H1 (cell line): ENCODE data around the gene TFPI2. TPM values are rescaled to one million over a fixed set of nuclear protein-coding genes. Genes with fewer than 3 reads are reported as not detected.

Experiments
- CTCF ChIA-PET: fragments of 300-600 bp; sonication (Branson Sonifier 250); formaldehyde crosslinking; loops from one replicate; lab custom pipeline; 2021; ENCODE audit not compliant: partially characterized antibody; lab: Charles Lee
- POLR2A ChIA-PET: fragments of 300-600 bp; sonication (Branson Sonifier 250); formaldehyde crosslinking; loops from one replicate; lab custom pipeline; 2021; ENCODE audit warnings: inconsistent platforms; ENCODE audit not compliant: partially characterized antibody; lab: Charles Lee
- DNase-seq, 2 experiments: peaks; one replicate each; pipeline versions ENCODE4 v3.0.0 to v3.0.0-alpha.2; 2010 to 2022; ENCODE audit warnings: low spot score in 2 of 2, low read depth in 1 of 2, mixed read lengths in 1 of 2
- FAIRE-seq: peaks from 2 replicates; lab custom pipeline; 2011; peaks lifted over from hg19 to GRCh38; lab: Jason Lieb, UNC
- H2AFZ ChIP-seq: 2 replicates; pipeline ENCODE4 v1.8.1; 2012; ENCODE audit warnings: low read length, inconsistent platforms
- H2AK5ac ChIP-seq: 2 replicates; pipeline ENCODE4 v1.6.1; 2013; ENCODE audit warnings: low read depth, low read length
- H2BK120ac ChIP-seq: replicated peaks from 2 replicates; pipeline ENCODE3; 2013; ENCODE audit warnings: low read depth, low read length, inconsistent platforms
- H2BK12ac ChIP-seq: 2 replicates; pipeline ENCODE4 v1.6.1; 2013; ENCODE audit warnings: low read depth, low read length
- H2BK15ac ChIP-seq: 2 replicates; pipeline ENCODE4 v1.6.1; 2013; ENCODE audit warnings: low read length
- H2BK20ac ChIP-seq: 2 replicates; pipeline ENCODE4 v1.6.1; 2013; ENCODE audit warnings: low read length
- H2BK5ac ChIP-seq: 2 replicates; pipeline ENCODE4 v1.6.1; 2013; ENCODE audit warnings: low read depth, low read length
- H3K14ac ChIP-seq: 2 replicates; pipeline ENCODE4 v1.6.1; 2013; ENCODE audit warnings: inconsistent platforms; ENCODE audit not compliant: insufficient read length
- H3K18ac ChIP-seq: 2 replicates; pipeline ENCODE4 v1.6.1; 2013; ENCODE audit warnings: low read length; ENCODE audit errors: extremely low read depth
- H3K23ac ChIP-seq: 2 replicates; pipeline ENCODE4 v1.6.1; 2013; ENCODE audit warnings: inconsistent platforms; ENCODE audit not compliant: insufficient read length
- H3K23me2 ChIP-seq: 2 replicates; pipeline ENCODE4 v1.6.1; 2013; ENCODE audit warnings: low read depth, low read length
- H3K27ac ChIP-seq: 2 replicates; pipeline ENCODE4 v1.6.1; 2011; ENCODE audit warnings: low read depth, low read length, inconsistent platforms
- H3K27me3 ChIP-seq, 4 experiments: replicated peaks in 1 of 4; 1 replicate in 1 of 4; 2 replicates in 3 of 4; pipeline versions ENCODE4 v1.6.1 to v1.8.1; 2011 to 2013; ENCODE audit warnings: low read length in 3 of 4, mild to moderate bottlenecking in 3 of 4, inconsistent platforms in 2 of 4, mixed read lengths in 2 of 4, moderate library complexity in 1 of 4; ENCODE audit not compliant: control insufficient read depth in 3 of 4, insufficient read depth in 3 of 4; ENCODE audit errors: extremely low read depth in 1 of 4
- H3K36me3 ChIP-seq, 4 experiments: 2 replicates each; pipeline versions ENCODE4 v1.6.1 to v1.8.1; 2011 to 2013; ENCODE audit warnings: mild to moderate bottlenecking in 4 of 4, low read length in 3 of 4, moderate library complexity in 2 of 4, control low read depth in 1 of 4, inconsistent platforms in 1 of 4; ENCODE audit not compliant: insufficient read depth in 4 of 4, control insufficient read depth in 2 of 4
- H3K4ac ChIP-seq: replicated peaks from 2 replicates; pipeline ENCODE3; 2013; ENCODE audit warnings: low read length, low read depth, mixed read lengths, inconsistent platforms; ENCODE audit not compliant: insufficient read length
- H3K4me1 ChIP-seq, 4 experiments: replicated peaks in 1 of 4; 1 replicate in 1 of 4; 2 replicates in 3 of 4; pipeline versions ENCODE4 v1.6.1 to v1.8.1; 2011 to 2013; ENCODE audit warnings: low read length in 3 of 4, inconsistent platforms in 2 of 4, mixed read lengths in 1 of 4; ENCODE audit not compliant: insufficient read depth in 4 of 4, control insufficient read depth in 3 of 4
- H3K4me2 ChIP-seq, 2 experiments: 2 replicates each; pipeline versions ENCODE4 v1.6.1 to v1.8.1; 2011 to 2013; ENCODE audit warnings: low read depth in 2 of 2, low read length in 2 of 2, control low read depth in 1 of 2, inconsistent platforms in 1 of 2, mild to moderate bottlenecking in 1 of 2; ENCODE audit not compliant: insufficient read depth in 1 of 2
- H3K4me3 ChIP-seq, 4 experiments: fragments of 200-600, 300-600 bp in 1 of 4; sonication (generic), shearing (Covaris generic), sonication (Bioruptor Twin) in 1 of 4; 2 replicates each; pipeline versions ENCODE4 v1.5.1 to v1.8.1; 2011 to 2016; ENCODE audit warnings: low read length in 4 of 4, low read depth in 3 of 4, control low read depth in 2 of 4, inconsistent platforms in 2 of 4, mild to moderate bottlenecking in 2 of 4, mixed read lengths in 1 of 4, moderate library complexity in 1 of 4; ENCODE audit not compliant: insufficient read depth in 2 of 4; ENCODE audit errors: extremely low read depth in 1 of 4
- H3K56ac ChIP-seq: replicated peaks from 2 replicates; pipeline ENCODE3; 2013; ENCODE audit warnings: low read depth, mild to moderate bottlenecking, mixed read lengths, low read length, inconsistent platforms; ENCODE audit not compliant: insufficient read length
- H3K79me1 ChIP-seq: 2 replicates; pipeline ENCODE4 v1.6.1; 2013; ENCODE audit warnings: low read depth, low read length, control low read depth
- H3K79me2 ChIP-seq, 2 experiments: 2 replicates each; pipeline versions ENCODE4 v1.6.1 to v1.8.1; 2012 to 2013; ENCODE audit warnings: low read length in 2 of 2, mild to moderate bottlenecking in 2 of 2, inconsistent platforms in 1 of 2; ENCODE audit not compliant: insufficient read depth in 2 of 2, control insufficient read depth in 1 of 2
- H3K9ac ChIP-seq, 4 experiments: replicated peaks in 1 of 4; 1 replicate in 1 of 4; 2 replicates in 3 of 4; pipeline versions ENCODE4 v1.6.1 to v1.8.1; 2011 to 2013; ENCODE audit warnings: low read depth in 3 of 4, low read length in 3 of 4, control low read depth in 2 of 4, mild to moderate bottlenecking in 2 of 4, moderate library complexity in 2 of 4, inconsistent platforms in 1 of 4; ENCODE audit errors: extremely low read depth in 1 of 4
- H3K9me3 ChIP-seq, 2 experiments: 2 replicates each; pipeline versions ENCODE4 v1.6.1 to v1.8.1; 2012 to 2013; ENCODE audit warnings: mild to moderate bottlenecking in 2 of 2, moderate library complexity in 2 of 2, control low read depth in 1 of 2, inconsistent platforms in 1 of 2, low read depth in 1 of 2, low read length in 1 of 2, mixed read lengths in 1 of 2; ENCODE audit not compliant: insufficient read depth in 2 of 2
- H4K20me1 ChIP-seq, 2 experiments: replicated peaks in 1 of 2; 2 replicates each; pipeline versions ENCODE3 to v1.8.1; 2011 to 2013; ENCODE audit warnings: inconsistent platforms in 2 of 2, low read length in 2 of 2, mild to moderate bottlenecking in 1 of 2; ENCODE audit not compliant: insufficient read depth in 2 of 2, control insufficient read depth in 1 of 2
- H4K5ac ChIP-seq: 2 replicates; pipeline ENCODE4 v1.6.1; 2013; ENCODE audit warnings: low read length, low read depth, mixed read lengths, inconsistent platforms; ENCODE audit not compliant: insufficient read length
- H4K8ac ChIP-seq: 2 replicates; pipeline ENCODE4 v1.8.0; 2013; ENCODE audit warnings: mild to moderate bottlenecking, moderate library complexity, low read length, inconsistent platforms; ENCODE audit not compliant: insufficient read depth; ENCODE audit errors: extremely low read depth
- H4K91ac ChIP-seq: replicated peaks from 2 replicates; pipeline ENCODE3; 2013; ENCODE audit warnings: low read length, mixed read lengths, inconsistent platforms; ENCODE audit not compliant: insufficient read length
- CHD1 ChIP-seq: IDR thresholded peaks from 2 replicates; pipeline ENCODE4 v1.6.1; 2012; ENCODE audit warnings: low read depth, low read length, improper control_type of control experiment
- CHD2 ChIP-seq: IDR thresholded peaks from 2 replicates; pipeline ENCODE4 v1.6.1; 2012; ENCODE audit warnings: low read length, improper control_type of control experiment
- EP300 ChIP-seq, 2 experiments: IDR thresholded peaks; 1 replicate in 1 of 2; 2 replicates in 1 of 2; pipeline ENCODE4 v1.6.1; 2011 to 2012; ENCODE audit warnings: low read depth in 2 of 2, low read length in 2 of 2, mild to moderate bottlenecking in 2 of 2, borderline replicate concordance in 1 of 2, inconsistent platforms in 1 of 2, moderate library complexity in 1 of 2
- HDAC6 ChIP-seq: IDR thresholded peaks from one replicate; pipeline ENCODE4 v1.7.1; 2012; ENCODE audit warnings: low read depth, mild to moderate bottlenecking, inconsistent platforms, low read length, moderate library complexity
- KDM1A ChIP-seq: fragments of 200-600, 300-600 bp; sonication (generic); IDR thresholded peaks from 2 replicates; pipeline ENCODE4 v1.7.1; 2016; ENCODE audit warnings: mild to moderate bottlenecking, low read length, borderline replicate concordance
- KDM4A ChIP-seq: IDR thresholded peaks from one replicate; pipeline ENCODE4 v1.7.1; 2012; ENCODE audit warnings: low read depth, mild to moderate bottlenecking, moderate library complexity, low read length, inconsistent platforms; ENCODE audit not compliant: severe bottlenecking
- KDM5A ChIP-seq: fragments of 200-600 bp; IDR thresholded peaks from 2 replicates; pipeline ENCODE4 v1.7.1; 2012; ENCODE audit warnings: mild to moderate bottlenecking, low read length, inconsistent platforms, mixed read lengths
- MAFK ChIP-seq: IDR thresholded peaks from 2 replicates; pipeline ENCODE4 v1.6.1; 2012; ENCODE audit warnings: low read depth, mild to moderate bottlenecking, improper control_type of control experiment, low read length
- POLR2AphosphoS5 ChIP-seq: IDR thresholded peaks from 2 replicates; pipeline ENCODE4 v1.6.1; 2011; ENCODE audit warnings: low read depth, low read length
- RXRA ChIP-seq: IDR thresholded peaks from 2 replicates; pipeline ENCODE4 v1.6.1; 2011; ENCODE audit warnings: low read depth, mild to moderate bottlenecking, low read length, moderate library complexity; ENCODE audit not compliant: insufficient read depth
- SP4 ChIP-seq: IDR thresholded peaks from 2 replicates; pipeline ENCODE4 v1.6.1; 2012; ENCODE audit warnings: low read length, inconsistent platforms
- TCF12 ChIP-seq: IDR thresholded peaks from 2 replicates; pipeline ENCODE4 v1.6.1; 2011; ENCODE audit warnings: low read depth, mild to moderate bottlenecking, low read length
- WGBS, 2 experiments: shearing (Covaris generic) in 1 of 2; methylation state at CpG; one replicate each; pipeline versions ENCODE4 v1.1.6 to v1.1.7; 2013 to 2015; ENCODE audit warnings: low lambda C conversion rate in 2 of 2, mixed read lengths in 2 of 2, inconsistent platforms in 1 of 2, low coverage in 1 of 2, missing lambda C conversion rate in 1 of 2; ENCODE audit not compliant: insufficient replicate concordance in 2 of 2, insufficient coverage in 1 of 2, insufficient read length in 1 of 2; ENCODE audit errors: extremely low coverage in 1 of 2, missing lambda C conversion rate in 1 of 2; 5-methylcytosine and 5-hydroxymethylcytosine counted together
- polyA plus RNA-seq, 7 experiments: library from polyadenylated mRNA; depleted of rRNA in 3 of 7; stranded (reverse) in 5 of 7; unstranded in 2 of 7; fragments of >200 nt in 5 of 7; fragments of 200-250 nt in 2 of 7; gene quantifications; 1 replicate in 5 of 7; 2 replicates in 1 of 7; 4 replicates in 1 of 7; pipeline versions ENCODE4 v1.2.1 to v1.2.3, GENCODE V29; 2011 to 2013; ENCODE audit warnings: missing spikeins in 2 of 7, mixed read lengths in 2 of 7
- total RNA-seq: library from RNA; stranded (reverse); fragmentation: NEBNext Ultra II Directional; extraction: Animal tissue kit (Norgen Biotek cat#: 25700); gene quantifications from 2 replicates; pipeline ENCODE4 v1.2.1, GENCODE V29; 2021

The TFPI2 gene
- total and polyA plus RNA-seq, 2 of the 8 experiments (the other 6 are each of a cell fraction or from before 2014, with no cell fraction given) = 6.8 to 8.9 TPM

DNA sequence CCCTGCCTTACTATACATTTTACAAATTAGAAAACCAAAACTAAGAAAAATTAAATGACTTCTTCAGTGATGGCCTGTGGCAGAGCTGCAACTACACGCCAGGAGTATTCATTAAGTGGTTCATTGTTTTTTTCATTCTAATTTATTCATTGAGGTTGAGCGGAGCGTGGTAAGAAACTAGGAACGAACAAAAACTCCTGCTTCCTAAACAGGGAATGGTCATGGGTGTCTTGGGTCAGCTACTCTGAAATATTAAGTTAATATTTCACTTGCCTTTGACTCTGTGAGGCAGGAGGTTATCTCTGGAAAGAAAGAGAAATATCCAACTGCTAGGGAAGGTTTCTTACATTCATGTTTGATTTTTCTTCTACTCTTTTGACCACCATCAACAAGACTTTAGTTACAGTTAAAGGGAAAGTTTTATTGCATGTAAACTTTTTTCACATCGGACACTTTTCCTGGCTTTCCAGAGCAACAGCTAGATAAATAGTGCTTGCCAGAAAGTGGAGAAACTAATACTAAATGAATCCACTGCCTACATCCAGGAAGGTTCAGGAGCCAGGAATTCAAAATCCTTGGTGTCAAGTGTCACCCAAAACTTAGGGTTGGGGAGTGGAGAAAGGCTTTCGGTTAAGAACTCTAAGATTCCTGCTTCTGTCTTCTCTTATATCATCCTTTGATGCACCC, 30.1 kb upstream of the TFPI2 start:
- H3K18ac ChIP-seq = no peak overlapping the region
- no peak overlapping the region for H2BK120ac ChIP-seq
- WGBS, 2 experiments = 86% methylated on average over 6 of the region's 6 CpGs; no CpG with 5 or more reads in 1 of the 2 experiments
- H4K20me1 ChIP-seq = no peaks in the 10 kb centered on the region
- H2BK12ac ChIP-seq = no peak overlapping the region
- no peaks in the 10 kb centered on the region for H3K36me3 ChIP-seq
- no peak overlapping the region for H3K9ac ChIP-seq
- no peak overlapping the region for H4K8ac ChIP-seq
- H3K27me3 ChIP-seq = no peaks in the 10 kb centered on the region
- H3K9me3 ChIP-seq = no peaks in the 10 kb centered on the region
- H2AK5ac ChIP-seq = no peak overlapping the region
- peaks cover 0 to 7% (median 2%) of the 10 kb centered on the region in 4 experiments; a peak in 2 of 7 replicates for H3K4me1 ChIP-seq
- FAIRE-seq = no peak
- H3K79me2 ChIP-seq = no peaks in the 10 kb centered on the region
- H3K79me1 ChIP-seq = no peaks in the 10 kb centered on the region
- ChIA-PET POLR2A (interaction anchor here (1.3 kb wide), 1 partner anchor 30 kb away, joined by 4 read pairs; the partner anchor contains the start of gene TFPI2), CTCF (interaction anchor here (0.6 to 3.3 kb wide), 7 partner anchors 18 to 298 kb away, joined by 3 to 21 read pairs (median 5); no protein-coding TSS in a partner anchor)
- H2AFZ ChIP-seq = no peak overlapping the region
- H3K4me3 ChIP-seq = no peak overlapping the region
- no peak overlapping the region for H3K23ac ChIP-seq
- H3K27ac ChIP-seq = no peak overlapping the region
- no peak overlapping the region for H3K56ac ChIP-seq
- no peak overlapping the region for H2BK5ac ChIP-seq
- no peak for DNase-seq
- H3K23me2 ChIP-seq = peaks cover 6% of the 10 kb centered on the region; the same call in 1 of the 2 replicates
- no peak for TF ChIP-seq MAFK
- TF ChIP-seq CHD2 = no peak
- TF ChIP-seq CHD1 = no peak
- TF ChIP-seq KDM1A = no peak
- no peak for TF ChIP-seq KDM5A
- TF ChIP-seq POLR2AphosphoS5 = no peak
- no peak for TF ChIP-seq EP300 (IDR thresholded peaks at IDR 0.05; ENCODE audit: borderline replicate concordance in 1 of 2, low read depth in 2 of 2, low read length in 2 of 2)
- TF ChIP-seq SP4 = no peak
- no peak for TF ChIP-seq TCF12
- TF ChIP-seq KDM4A = no peak
- TF ChIP-seq HDAC6 = no peak
- no peak for TF ChIP-seq RXRA
- no peak overlapping the region for H2BK15ac ChIP-seq
- H4K91ac ChIP-seq = no peak overlapping the region
- no peak overlapping the region for H2BK20ac ChIP-seq
- no peak overlapping the region; a peak in 1 of 4 replicates for H3K4me2 ChIP-seq
- no peak overlapping the region for H4K5ac ChIP-seq
- H3K14ac ChIP-seq = no peak overlapping the region
- no peak overlapping the region for H3K4ac ChIP-seq
